ENCODE measurements around the gene TMA7B.

The TMA7B gene

DNA sequence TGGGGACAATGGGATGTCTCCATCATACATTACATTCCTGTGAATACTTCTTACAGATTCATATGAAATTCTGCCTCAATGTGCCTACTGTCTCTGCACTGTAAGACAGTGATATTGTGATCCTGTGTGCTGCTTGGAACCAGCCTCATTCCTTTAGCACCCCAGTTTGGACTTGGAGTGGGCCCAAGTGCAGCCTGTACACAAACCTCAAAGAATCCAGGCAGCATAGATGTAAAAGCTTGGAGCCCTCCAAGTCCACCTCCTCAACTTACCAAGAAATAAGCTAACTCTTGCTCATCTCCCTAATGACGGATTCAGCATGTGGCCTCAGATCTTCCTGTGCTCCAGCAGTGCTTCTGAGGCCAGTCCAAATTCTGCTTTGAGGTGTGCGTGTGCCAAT, 34.9 kb upstream of the TMA7B start:
- H3K4me1 ChIP-seq (ENCODE audit: low read depth, poor library complexity, severe bottlenecking), result no peaks in the 10 kb centered on the region
- no peaks in the 10 kb centered on the region for H3K27me3 ChIP-seq (ENCODE audit: insufficient read depth, low read depth)
- no peak overlapping the region for H3K4me3 ChIP-seq (IDR thresholded peaks at IDR 0.05; ENCODE audit: insufficient read depth, low read depth, low read length)
- H3K27ac ChIP-seq, result no peak overlapping the region
- H3K79me2 ChIP-seq (ENCODE audit: insufficient read depth, low read depth), result no peaks in the 10 kb centered on the region
- H3K9ac ChIP-seq, result no peak overlapping the region
- no peaks in the 10 kb centered on the region for H3K36me3 ChIP-seq (ENCODE audit: insufficient read depth)
- no peaks in the 10 kb centered on the region for H4K20me1 ChIP-seq (ENCODE audit: insufficient read depth)
- H3K4me2 ChIP-seq, result no peak overlapping the region
- H2AFZ ChIP-seq (ENCODE audit: low read depth), result no peak overlapping the region
- no peak for TF ChIP-seq CTCF (conservative IDR thresholded peaks at IDR 0.05; ENCODE audit: low read depth, low read length)

DNA sequence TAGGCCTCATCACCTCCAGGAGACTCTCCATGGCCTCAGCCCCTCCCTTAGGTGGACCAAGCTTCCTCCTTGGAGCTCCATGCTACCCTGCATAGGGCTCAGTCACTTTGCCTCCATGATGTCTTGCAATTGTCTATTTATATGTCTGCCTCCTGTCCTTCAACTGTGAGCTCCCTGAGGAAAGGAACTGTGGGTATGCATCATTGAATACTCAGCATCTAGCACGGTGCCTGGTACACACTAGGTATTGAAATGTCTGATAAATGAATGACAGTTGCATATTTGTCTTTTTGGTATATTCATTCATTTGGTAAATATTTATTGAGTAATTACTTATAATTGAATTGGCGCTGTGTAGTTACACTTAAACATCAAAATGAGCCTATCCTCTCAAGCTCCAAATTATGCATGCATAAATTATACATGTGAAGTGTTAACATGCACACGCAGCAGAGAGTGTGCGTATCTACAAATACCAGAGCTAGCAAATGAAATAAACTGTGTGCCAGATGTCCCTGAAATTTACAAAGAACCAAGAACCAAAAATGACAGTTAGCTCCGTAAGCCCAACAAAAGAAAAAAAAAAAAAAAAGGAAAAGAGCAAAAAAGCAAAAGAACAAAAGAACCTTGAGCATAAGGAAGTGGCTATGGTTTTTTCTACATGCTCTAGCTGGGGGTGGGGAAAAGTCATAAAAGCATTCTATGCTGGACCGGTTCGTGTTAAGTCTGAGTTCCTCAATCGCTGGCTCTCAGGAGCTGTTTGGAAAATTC, 34.1 kb upstream of the TMA7B start:
- Histone ChIP-seq H3K4me1 (ENCODE audit: low read depth, poor library complexity, severe bottlenecking) (no peaks in the 10 kb centered on the region), H3K27me3 (ENCODE audit: insufficient read depth, low read depth) (no peaks in the 10 kb centered on the region), H3K27ac (no peak overlapping the region), H2AFZ (ENCODE audit: low read depth) (no peak overlapping the region), H3K9ac (no peak overlapping the region), H3K4me2 (no peak overlapping the region), H3K4me3 (IDR thresholded peaks at IDR 0.05; ENCODE audit: insufficient read depth, low read depth, low read length) (no peak overlapping the region), H3K79me2 (ENCODE audit: insufficient read depth, low read depth) (no peaks in the 10 kb centered on the region), H3K36me3 (ENCODE audit: insufficient read depth) (no peaks in the 10 kb centered on the region), H4K20me1 (ENCODE audit: insufficient read depth) (no peaks in the 10 kb centered on the region)
- TF ChIP-seq CTCF (conservative IDR thresholded peaks at IDR 0.05; ENCODE audit: low read depth, low read length), result no peak

DNA sequence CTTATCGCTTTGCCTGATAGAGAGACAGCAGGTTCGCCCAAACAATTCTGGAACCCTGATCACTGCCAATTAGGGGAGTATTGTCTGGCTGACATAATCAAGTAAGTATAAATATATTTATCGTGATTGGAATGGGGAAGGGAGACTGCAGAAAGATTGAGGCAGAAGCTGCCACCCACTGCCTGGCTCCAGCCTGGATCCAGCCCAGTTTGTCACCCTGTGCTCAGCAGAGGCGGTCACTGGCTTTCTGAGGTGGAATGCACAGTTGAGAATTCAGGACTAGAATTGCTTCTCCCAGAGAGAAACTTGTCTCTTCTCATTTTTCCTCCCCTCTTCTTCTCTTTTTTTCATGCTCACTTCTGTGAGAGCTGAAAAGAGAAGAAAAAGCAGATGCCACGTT, 33.4 kb upstream of the TMA7B start:
- TF ChIP-seq CTCF (conservative IDR thresholded peaks at IDR 0.05; ENCODE audit: low read depth, low read length), result no peak
- Histone ChIP-seq H4K20me1 (ENCODE audit: insufficient read depth) (no peaks in the 10 kb centered on the region), H3K4me3 (IDR thresholded peaks at IDR 0.05; ENCODE audit: insufficient read depth, low read depth, low read length) (no peak overlapping the region), H3K4me2 (no peak overlapping the region), H3K36me3 (ENCODE audit: insufficient read depth) (no peaks in the 10 kb centered on the region), H3K27me3 (ENCODE audit: insufficient read depth, low read depth) (no peaks in the 10 kb centered on the region), H2AFZ (ENCODE audit: low read depth) (no peak overlapping the region), H3K79me2 (ENCODE audit: insufficient read depth, low read depth) (no peaks in the 10 kb centered on the region), H3K9ac (no peak overlapping the region), H3K27ac (no peak overlapping the region), H3K4me1 (ENCODE audit: low read depth, poor library complexity, severe bottlenecking) (no peaks in the 10 kb centered on the region)

GRCh38 chr22:39927544-39927943, 32.7 kb upstream of the TMA7B start:
- Histone ChIP-seq H3K4me3 (IDR thresholded peaks at IDR 0.05; ENCODE audit: insufficient read depth, low read depth, low read length) (no peak overlapping the region), H3K9ac (no peak overlapping the region), H3K4me1 (ENCODE audit: low read depth, poor library complexity, severe bottlenecking) (no peaks in the 10 kb centered on the region), H3K27me3 (ENCODE audit: insufficient read depth, low read depth) (no peaks in the 10 kb centered on the region), H2AFZ (ENCODE audit: low read depth) (no peak overlapping the region), H3K36me3 (ENCODE audit: insufficient read depth) (no peaks in the 10 kb centered on the region), H3K27ac (no peak overlapping the region), H4K20me1 (ENCODE audit: insufficient read depth) (no peaks in the 10 kb centered on the region), H3K79me2 (ENCODE audit: insufficient read depth, low read depth) (no peaks in the 10 kb centered on the region), H3K4me2 (no peak overlapping the region)
- no peak for TF ChIP-seq CTCF (conservative IDR thresholded peaks at IDR 0.05; ENCODE audit: low read depth, low read length)

Measured in KMS-11 (cell line).